HepG2 (cell line): ENCODE data around the gene POU3F4. TPM values are rescaled to one million over a fixed set of nuclear protein-coding genes. Genes with fewer than 3 reads are reported as not detected.

Source experiments
- ATAC-seq: fragments of 200-7000 bp; cut with Tn5 transposase; 3 replicates; pipeline ENCODE4 v1.9.1; 2020; ENCODE audit warnings: mild to moderate bottlenecking, moderate library complexity
- BruUV-seq: library from RNA; stranded (reverse); fragments of 400-500 nt; replicated peaks from 2 replicates; lab custom pipeline; 2021; lab: Mats Ljungman, UMichigan
- CTCF ChIA-PET: fragments of 300-600 bp; formaldehyde crosslinking; extraction: SDS; loops from one replicate; lab custom pipeline; 2021; ENCODE audit warnings: low total read pairs, inconsistent platforms, low intra/inter-chr PET ratio; lab: Yijun Ruan, JAX
- POLR2A ChIA-PET: fragments of 350-600 bp; sonication (Branson Sonifier 250); formaldehyde crosslinking; loops from one replicate; lab custom pipeline; 2020; ENCODE audit warnings: antibody characterized with exemption, inconsistent platforms; lab: Yijun Ruan, JAX
- DNase-seq: peaks from one replicate; pipeline ENCODE4 v3.0.0-alpha.2; 2015; ENCODE audit warnings: low spot score
- FAIRE-seq: peaks from 3 replicates; lab custom pipeline; 2011; peaks lifted over from hg19 to GRCh38; lab: Jason Lieb, UNC
- H2AFZ ChIP-seq: one replicate; pipeline ENCODE4 v1.6.1; 2011; ENCODE audit warnings: low read length, inconsistent platforms
- H3K27ac ChIP-seq: fragments of 300-600 bp; 3 replicates; pipeline ENCODE4 v1.8.0; 2011; ENCODE audit warnings: mixed run types, mild to moderate bottlenecking, mixed read lengths, low read length, inconsistent platforms; ENCODE audit not compliant: insufficient read depth; ENCODE audit errors: extremely low read length
- H3K27me3 ChIP-seq, 2 experiments: fragments of 200-600 bp in 1 of 2; 2 replicates in 1 of 2; 3 replicates in 1 of 2; pipeline versions ENCODE4 v1.6.0 to v1.8.0; 2011; ENCODE audit warnings: low read length in 2 of 2, mild to moderate bottlenecking in 2 of 2, moderate library complexity in 2 of 2, inconsistent platforms in 1 of 2; ENCODE audit not compliant: insufficient read depth in 2 of 2, control insufficient read depth in 1 of 2
- H3K36me3 ChIP-seq, 2 experiments: fragments of 200-600 bp in 1 of 2; replicated peaks in 1 of 2; 2 replicates in 1 of 2; 3 replicates in 1 of 2; pipeline versions ENCODE4 v1.5.1 to v1.8.0; 2011; ENCODE audit warnings: low read length in 2 of 2, inconsistent platforms in 1 of 2; ENCODE audit not compliant: insufficient read depth in 2 of 2, control insufficient read depth in 1 of 2
- H3K4me1 ChIP-seq: 2 replicates; pipeline ENCODE4 v1.5.1; 2012; ENCODE audit warnings: low read length, inconsistent platforms; ENCODE audit not compliant: insufficient read depth
- H3K4me2 ChIP-seq: 2 replicates; pipeline ENCODE4 v1.6.0; 2011; ENCODE audit warnings: low read depth, low read length, inconsistent platforms
- H3K4me3 ChIP-seq, 3 experiments: fragments of 200-600 bp in 1 of 3; sonication (generic), shearing (Covaris generic) in 1 of 3; replicated peaks in 1 of 3; 2 replicates each; pipeline ENCODE4 v1.5.1; 2011 to 2016; ENCODE audit warnings: low read length in 3 of 3, inconsistent platforms in 2 of 3, low read depth in 2 of 3, mild to moderate bottlenecking in 2 of 3, control low read depth in 1 of 3, mixed read lengths in 1 of 3; ENCODE audit not compliant: insufficient read depth in 1 of 3
- H3K79me2 ChIP-seq: one replicate; pipeline ENCODE4 v1.6.1; 2011; ENCODE audit warnings: low read length, inconsistent platforms; ENCODE audit not compliant: insufficient read depth
- H3K9ac ChIP-seq: 2 replicates; pipeline ENCODE4 v1.6.0; 2011; ENCODE audit warnings: mild to moderate bottlenecking, low read depth, low read length, inconsistent platforms; ENCODE audit not compliant: insufficient read depth
- H3K9me3 ChIP-seq: 2 replicates; pipeline ENCODE4 v1.5.1; 2012; ENCODE audit warnings: mild to moderate bottlenecking, low read length
- H4K20me1 ChIP-seq: 2 replicates; pipeline ENCODE4 v1.6.0; 2011; ENCODE audit warnings: inconsistent platforms, mild to moderate bottlenecking, low read length, moderate library complexity; ENCODE audit not compliant: insufficient read depth
- HDAC6 ChIP-seq: fragments of 200-600 bp; sonication (generic); IDR thresholded peaks from 2 replicates; pipeline ENCODE4 v1.7.0; 2017; ENCODE audit warnings: mild to moderate bottlenecking, antibody characterized with exemption, low read length, low read depth
- MED1 ChIP-seq: sonication (generic); formaldehyde crosslinking; IDR thresholded peaks from 2 replicates; pipeline ENCODE4 v1.4.0; 2020; ENCODE audit warnings: missing genetic modification reagents
- REXO4 ChIP-seq: sonication (generic); formaldehyde crosslinking; IDR thresholded peaks from 2 replicates; pipeline ENCODE4 v1.8.0; 2022; ENCODE audit warnings: missing genetic modification reagents, mild to moderate bottlenecking, borderline replicate concordance
- SRY ChIP-seq: sonication (generic); formaldehyde crosslinking; IDR thresholded peaks from 2 replicates; pipeline ENCODE4 v1.8.0; 2022; ENCODE audit warnings: mild to moderate bottlenecking, missing genetic modification reagents
- ZFAT ChIP-seq: sonication (generic); formaldehyde crosslinking; conservative IDR thresholded peaks from 2 replicates; pipeline ENCODE4 v1.8.1; 2023; ENCODE audit warnings: missing genetic modification reagents, inconsistent platforms
- ZNF569 ChIP-seq: sonication (generic); formaldehyde crosslinking; IDR thresholded peaks from 2 replicates; pipeline ENCODE4 v1.5.0; 2020; ENCODE audit warnings: mild to moderate bottlenecking, missing genetic modification reagents, moderate library complexity, borderline replicate concordance
- WGBS: methylation state at CpG from one replicate; pipeline ENCODE4 v1.1.6; 2017; ENCODE audit warnings: low lambda C conversion rate; 5-methylcytosine and 5-hydroxymethylcytosine counted together
- in situ Hi-C: cut with HindIII; loops from 2 replicates; pipeline ENCODE4 v1.10.0; 2017; ENCODE audit warnings: low pct_unique_long_range_greater_than_20kb; ENCODE audit not compliant: extremely low pct_ligation_motif_present
- intact Hi-C: fragments of 100-400 bp; cut with micrococcal nuclease; formaldehyde crosslinking; loops from one replicate; pipeline ENCODE4 v1.10.0; 2022; ENCODE audit not compliant: unreplicated experiment
- polyA plus RNA-seq, 8 experiments: library from polyadenylated mRNA; depleted of rRNA in 3 of 8; stranded (reverse) in 7 of 8; unstranded in 1 of 8; fragments of >200 nt; fragmentation: Illumina TruSeq in 4 of 8; extraction: Trizol in 4 of 8; gene quantifications; 2 replicates each; pipeline versions ENCODE4 v1.2.1 to v1.2.3, GENCODE V29; 2011 to 2016; ENCODE audit warnings: low read depth in 4 of 8, missing spikeins in 1 of 8, mixed read lengths in 1 of 8; ENCODE audit not compliant: insufficient read depth in 1 of 8
- total RNA-seq, 5 experiments: library from RNA; depleted of rRNA; stranded (reverse); fragments of >200 nt; fragmentation: Illumina TruSeq; extraction: Trizol; gene quantifications; 2 replicates each; pipeline ENCODE4 v1.2.3, GENCODE V29; 2016; ENCODE audit warnings: low read depth in 1 of 5
- TF ChIP-seq, protein P1 (sequence below): IDR thresholded peaks from 2 replicates; pipeline ENCODE4 v1.6.1; 2016
- TF ChIP-seq, protein P2 (sequence below): sonication (generic); formaldehyde crosslinking; IDR thresholded peaks from 2 replicates; pipeline ENCODE4 v1.5.0; 2020; ENCODE audit warnings: mild to moderate bottlenecking, missing genetic modification reagents

POU3F4 gene
- total and polyA plus RNA-seq, 2 of the 13 experiments (the other 11 are each of a cell fraction or from before 2014, with no cell fraction given) = not detected

DNA sequence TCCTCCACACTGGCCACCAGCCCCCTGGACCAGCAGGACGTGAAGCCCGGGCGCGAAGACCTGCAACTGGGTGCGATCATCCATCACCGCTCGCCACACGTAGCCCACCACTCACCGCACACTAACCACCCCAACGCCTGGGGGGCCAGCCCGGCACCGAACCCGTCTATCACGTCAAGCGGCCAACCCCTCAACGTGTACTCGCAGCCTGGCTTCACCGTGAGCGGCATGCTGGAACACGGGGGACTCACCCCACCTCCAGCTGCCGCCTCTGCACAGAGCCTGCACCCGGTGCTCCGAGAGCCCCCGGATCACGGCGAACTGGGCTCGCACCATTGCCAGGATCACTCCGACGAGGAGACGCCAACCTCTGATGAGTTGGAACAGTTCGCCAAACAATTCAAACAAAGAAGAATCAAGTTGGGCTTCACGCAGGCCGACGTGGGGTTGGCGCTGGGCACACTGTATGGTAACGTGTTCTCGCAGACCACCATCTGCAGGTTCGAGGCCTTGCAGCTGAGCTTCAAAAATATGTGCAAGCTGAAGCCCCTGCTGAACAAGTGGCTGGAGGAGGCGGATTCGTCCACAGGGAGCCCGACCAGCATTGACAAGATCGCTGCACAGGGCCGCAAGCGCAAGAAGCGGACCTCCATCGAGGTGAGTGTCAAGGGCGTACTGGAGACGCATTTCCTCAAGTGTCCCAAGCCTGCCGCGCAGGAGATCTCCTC is 600 bp downstream of the POU3F4 start:
- Histone ChIP-seq H3K79me2 (no peaks in the 10 kb centered on the region), H2AFZ (no peak overlapping the region), H3K9me3 (no peaks in the 10 kb centered on the region), H3K4me1 (no peaks in the 10 kb centered on the region), H3K36me3 (no peaks in the 10 kb centered on the region), H3K9ac (no peak overlapping the region), H3K27me3 (no peaks in the 10 kb centered on the region), H3K27ac (no peak overlapping the region), H3K4me2 (no peak overlapping the region), H3K4me3 (no peak overlapping the region), H4K20me1 (no peaks in the 10 kb centered on the region)
- no peak for FAIRE-seq
- CTCF ChIA-PET = no interaction called here
- in situ Hi-C loops = no loop called here
- BruUV-seq = no TSS peak
- TF ChIP-seq, protein P1, sequence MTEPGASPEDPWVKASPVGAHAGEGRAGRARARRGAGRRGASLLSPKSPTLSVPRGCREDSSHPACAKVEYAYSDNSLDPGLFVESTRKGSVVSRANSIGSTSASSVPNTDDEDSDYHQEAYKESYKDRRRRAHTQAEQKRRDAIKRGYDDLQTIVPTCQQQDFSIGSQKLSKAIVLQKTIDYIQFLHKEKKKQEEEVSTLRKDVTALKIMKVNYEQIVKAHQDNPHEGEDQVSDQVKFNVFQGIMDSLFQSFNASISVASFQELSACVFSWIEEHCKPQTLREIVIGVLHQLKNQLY = no peak
- TF ChIP-seq MED1 (CRISPR knock-in tag) (no peak), SRY (CRISPR knock-in tag) (no peak), ZFAT (CRISPR knock-in tag) (no peak), REXO4 (CRISPR knock-in tag) (no peak), ZNF569 (CRISPR knock-in tag) (no peak), HDAC6 (no peak)
- TF ChIP-seq, protein P2, sequence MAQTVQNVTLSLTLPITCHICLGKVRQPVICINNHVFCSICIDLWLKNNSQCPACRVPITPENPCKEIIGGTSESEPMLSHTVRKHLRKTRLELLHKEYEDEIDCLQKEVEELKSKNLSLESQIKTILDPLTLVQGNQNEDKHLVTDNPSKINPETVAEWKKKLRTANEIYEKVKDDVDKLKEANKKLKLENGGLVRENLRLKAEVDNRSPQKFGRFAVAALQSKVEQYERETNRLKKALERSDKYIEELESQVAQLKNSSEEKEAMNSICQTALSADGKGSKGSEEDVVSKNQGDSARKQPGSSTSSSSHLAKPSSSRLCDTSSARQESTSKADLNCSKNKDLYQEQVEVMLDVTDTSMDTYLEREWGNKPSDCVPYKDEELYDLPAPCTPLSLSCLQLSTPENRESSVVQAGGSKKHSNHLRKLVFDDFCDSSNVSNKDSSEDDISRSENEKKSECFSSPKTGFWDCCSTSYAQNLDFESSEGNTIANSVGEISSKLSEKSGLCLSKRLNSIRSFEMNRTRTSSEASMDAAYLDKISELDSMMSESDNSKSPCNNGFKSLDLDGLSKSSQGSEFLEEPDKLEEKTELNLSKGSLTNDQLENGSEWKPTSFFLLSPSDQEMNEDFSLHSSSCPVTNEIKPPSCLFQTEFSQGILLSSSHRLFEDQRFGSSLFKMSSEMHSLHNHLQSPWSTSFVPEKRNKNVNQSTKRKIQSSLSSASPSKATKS (CRISPR knock-in tag) = no peak
- 50% methylated on average over 5 of the region's 50 CpGs for WGBS
- no peak for DNase-seq
- POLR2A ChIA-PET = no interaction called here
- intact Hi-C loops = no loop called here
- ATAC-seq = no peak
